ENCODE results near the gene TSPOAP1.

The TSPOAP1 gene

DNA sequence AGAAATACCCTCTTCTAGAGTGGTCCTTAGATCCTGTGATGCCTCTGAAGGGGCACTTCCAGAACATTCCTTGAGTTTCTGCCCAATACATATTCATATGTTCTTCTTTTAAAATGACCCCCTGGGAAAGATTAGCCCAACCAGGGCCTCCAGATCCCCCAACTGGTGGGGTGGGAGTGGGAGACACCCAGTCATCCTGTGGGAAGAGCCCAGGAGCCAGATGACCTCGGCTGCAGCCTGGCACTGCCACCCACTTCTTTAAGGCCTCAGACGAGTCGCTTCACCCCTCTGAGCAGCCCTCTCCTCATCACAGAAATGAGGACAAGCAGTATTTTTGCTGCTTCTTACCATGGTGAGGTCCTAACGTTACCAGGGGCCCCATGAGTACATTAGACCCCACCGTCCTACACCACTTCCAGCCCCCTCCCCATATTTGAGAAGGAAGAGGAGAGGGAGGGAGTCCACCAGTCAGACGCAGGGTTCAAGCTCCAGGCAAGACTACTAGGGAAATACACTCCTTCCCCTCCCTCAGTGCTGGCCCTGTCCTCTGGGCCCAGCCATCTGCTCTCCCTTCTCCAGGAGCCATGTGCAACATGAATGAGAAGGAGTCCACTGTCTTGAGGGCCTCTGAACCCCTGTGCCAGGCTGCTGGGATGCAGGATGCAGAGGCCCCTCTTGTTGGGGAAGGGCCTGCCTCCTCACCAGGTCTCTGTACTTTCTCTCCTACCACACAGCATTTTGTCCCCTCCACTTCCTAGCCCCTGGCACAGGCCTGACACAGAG is 59.6 kb downstream of the TSPOAP1 start:
- Histone ChIP-seq H3K4me1 (ENCODE audit: control insufficient read depth, insufficient read depth, low read length) (no peaks in the 10 kb centered on the region), H3K9ac (ENCODE audit: low read depth, low read length) (no peak overlapping the region), H3K27me3 (ENCODE audit: control insufficient read depth, insufficient read depth, low read length) (peaks cover 9% of the 10 kb centered on the region), H3K4me3 (ENCODE audit: low read depth, low read length) (no peak overlapping the region), H3K36me3 (ENCODE audit: control insufficient read depth, insufficient read depth, low read length) (no peaks in the 10 kb centered on the region), H3K9me3 (ENCODE audit: control insufficient read depth, insufficient read depth, low read length) (no peaks in the 10 kb centered on the region)

- H3K9me3 ChIP-seq (ENCODE audit: control insufficient read depth, insufficient read depth, low read length): no peaks in the 10 kb centered on the region
Observed at GRCh38 chr17:58268326-58268725, 60.3 kb downstream of the TSPOAP1 start.

DNA sequence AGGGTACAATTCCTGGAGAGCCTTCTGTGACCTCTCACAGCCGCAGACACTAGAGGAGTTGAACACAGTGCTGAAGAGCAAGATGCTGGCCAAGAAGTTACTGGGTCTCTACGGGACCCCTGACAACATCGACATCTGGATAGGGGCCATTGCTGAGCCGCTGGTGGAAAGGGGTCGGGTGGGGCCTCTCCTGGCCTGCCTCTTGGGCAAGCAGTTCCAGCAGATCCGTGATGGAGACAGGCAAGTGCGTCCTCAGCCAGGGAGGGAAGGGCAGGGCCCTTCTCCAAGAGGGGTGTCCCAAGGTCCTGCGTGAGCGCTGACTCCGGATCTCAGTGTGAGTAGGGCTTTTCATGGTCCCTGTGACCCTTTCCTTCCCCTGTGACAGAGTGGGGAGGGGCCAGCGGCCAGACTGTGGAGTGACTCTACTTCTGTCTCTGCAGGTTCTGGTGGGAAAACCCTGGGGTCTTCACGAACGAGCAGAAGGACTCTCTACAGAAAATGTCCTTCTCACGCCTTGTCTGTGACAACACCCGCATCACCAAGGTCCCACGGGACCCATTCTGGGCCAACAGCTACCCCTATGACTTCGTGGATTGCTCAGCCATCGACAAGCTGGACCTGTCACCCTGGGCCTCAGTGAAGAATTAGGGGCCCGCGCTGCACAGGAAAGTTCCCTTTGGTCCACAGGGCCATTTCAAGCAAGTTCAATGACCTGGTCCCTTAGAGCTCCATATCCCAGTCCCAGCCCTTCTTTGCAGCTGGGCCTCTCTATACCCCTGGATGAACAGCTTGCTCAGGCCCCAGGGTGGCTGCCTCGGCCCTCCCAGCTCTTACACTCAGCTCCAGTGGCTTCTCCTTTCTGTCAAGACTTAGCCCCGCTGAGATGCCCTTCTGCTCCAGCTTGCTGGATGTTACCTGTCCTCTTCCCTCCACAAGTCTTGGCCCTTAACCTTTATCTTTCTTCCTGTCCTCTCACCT is 61.0 kb downstream of the TSPOAP1 start:
- no peaks in the 10 kb centered on the region for H3K4me1 ChIP-seq (ENCODE audit: control insufficient read depth, insufficient read depth, low read length)
- no peaks in the 10 kb centered on the region for H3K9me3 ChIP-seq (ENCODE audit: control insufficient read depth, insufficient read depth, low read length)
- no peak overlapping the region for H3K9ac ChIP-seq (ENCODE audit: low read depth, low read length)
- H3K27me3 ChIP-seq (ENCODE audit: control insufficient read depth, insufficient read depth, low read length): peaks cover 9% of the 10 kb centered on the region
- H3K4me3 ChIP-seq (ENCODE audit: low read depth, low read length): no peak overlapping the region
- no peaks in the 10 kb centered on the region for H3K36me3 ChIP-seq (ENCODE audit: control insufficient read depth, insufficient read depth, low read length)

More at GRCh38 chr17:58268326-58268725, 60.3 kb downstream of the TSPOAP1 start:
- H3K27me3 ChIP-seq (ENCODE audit: control insufficient read depth, insufficient read depth, low read length): peaks cover 9% of the 10 kb centered on the region
- no peak overlapping the region for H3K9ac ChIP-seq (ENCODE audit: low read depth, low read length)
- H3K4me3 ChIP-seq (ENCODE audit: low read depth, low read length): no peak overlapping the region
- H3K36me3 ChIP-seq (ENCODE audit: control insufficient read depth, insufficient read depth, low read length): no peaks in the 10 kb centered on the region
- no peaks in the 10 kb centered on the region for H3K4me1 ChIP-seq (ENCODE audit: control insufficient read depth, insufficient read depth, low read length)

DNA sequence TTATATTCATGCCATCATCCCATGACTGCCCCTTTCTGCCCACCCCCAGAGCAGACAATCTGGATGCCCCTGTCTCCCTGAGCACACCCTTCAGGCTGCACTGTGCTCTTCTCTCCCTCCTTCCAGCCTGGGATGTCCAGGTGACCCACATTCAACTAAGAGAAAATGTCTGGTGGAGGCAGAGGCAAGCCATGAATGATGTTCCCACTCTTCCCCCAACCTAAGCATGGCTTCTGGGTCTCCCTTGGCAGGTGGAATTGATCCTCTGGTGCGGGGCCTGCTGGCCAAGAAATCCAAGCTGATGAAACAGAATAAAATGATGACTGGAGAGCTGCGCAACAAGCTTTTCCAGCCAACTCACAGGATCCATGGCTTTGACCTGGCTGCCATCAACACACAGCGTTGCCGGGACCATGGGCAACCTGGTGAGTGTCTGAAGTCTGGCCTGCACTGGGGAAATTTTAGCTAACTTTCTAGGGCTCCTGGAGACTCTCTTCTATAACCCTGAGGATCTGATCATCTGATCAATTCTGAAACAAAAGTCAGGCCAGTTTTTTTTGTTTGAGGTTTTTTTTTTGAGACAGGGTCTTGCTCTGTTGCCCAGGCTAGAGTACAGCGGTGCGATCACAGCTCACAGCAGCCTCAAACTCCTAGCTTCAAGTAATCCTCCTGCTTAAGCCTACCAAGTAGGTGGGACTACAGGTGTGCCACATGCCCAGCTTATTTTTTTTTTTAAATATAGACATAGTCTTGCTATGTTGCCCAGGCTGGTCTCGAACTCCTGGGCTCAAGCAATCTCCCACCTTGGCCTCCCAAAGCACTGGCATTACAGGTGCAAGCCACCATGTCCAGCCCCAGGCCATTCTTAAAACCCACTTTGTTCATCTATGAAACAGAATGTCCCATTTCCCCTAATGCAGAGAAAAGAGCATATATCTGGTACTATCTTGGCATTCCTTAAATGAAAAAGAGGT is 62.4 kb downstream of the TSPOAP1 start:
- no peak overlapping the region for H3K9ac ChIP-seq (ENCODE audit: low read depth, low read length)
- H3K9me3 ChIP-seq (ENCODE audit: control insufficient read depth, insufficient read depth, low read length): no peaks in the 10 kb centered on the region
- no peak overlapping the region for H3K4me3 ChIP-seq (ENCODE audit: low read depth, low read length)
- H3K36me3 ChIP-seq (ENCODE audit: control insufficient read depth, insufficient read depth, low read length): no peaks in the 10 kb centered on the region
- H3K4me1 ChIP-seq (ENCODE audit: control insufficient read depth, insufficient read depth, low read length): no peaks in the 10 kb centered on the region
- peaks cover 17% of the 10 kb centered on the region for H3K27me3 ChIP-seq (ENCODE audit: control insufficient read depth, insufficient read depth, low read length)

- Histone ChIP-seq H3K9me3 (ENCODE audit: control insufficient read depth, insufficient read depth, low read length) (no peaks in the 10 kb centered on the region), H3K36me3 (ENCODE audit: control insufficient read depth, insufficient read depth, low read length) (no peaks in the 10 kb centered on the region), H3K27me3 (ENCODE audit: control insufficient read depth, insufficient read depth, low read length) (peaks cover 21% of the 10 kb centered on the region), H3K9ac (ENCODE audit: low read depth, low read length) (no peak overlapping the region), H3K4me3 (ENCODE audit: low read depth, low read length) (no peak overlapping the region), H3K4me1 (ENCODE audit: control insufficient read depth, insufficient read depth, low read length) (no peaks in the 10 kb centered on the region)
Observed at GRCh38 chr17:58265271-58265670, 63.3 kb downstream of the TSPOAP1 start.

DNA sequence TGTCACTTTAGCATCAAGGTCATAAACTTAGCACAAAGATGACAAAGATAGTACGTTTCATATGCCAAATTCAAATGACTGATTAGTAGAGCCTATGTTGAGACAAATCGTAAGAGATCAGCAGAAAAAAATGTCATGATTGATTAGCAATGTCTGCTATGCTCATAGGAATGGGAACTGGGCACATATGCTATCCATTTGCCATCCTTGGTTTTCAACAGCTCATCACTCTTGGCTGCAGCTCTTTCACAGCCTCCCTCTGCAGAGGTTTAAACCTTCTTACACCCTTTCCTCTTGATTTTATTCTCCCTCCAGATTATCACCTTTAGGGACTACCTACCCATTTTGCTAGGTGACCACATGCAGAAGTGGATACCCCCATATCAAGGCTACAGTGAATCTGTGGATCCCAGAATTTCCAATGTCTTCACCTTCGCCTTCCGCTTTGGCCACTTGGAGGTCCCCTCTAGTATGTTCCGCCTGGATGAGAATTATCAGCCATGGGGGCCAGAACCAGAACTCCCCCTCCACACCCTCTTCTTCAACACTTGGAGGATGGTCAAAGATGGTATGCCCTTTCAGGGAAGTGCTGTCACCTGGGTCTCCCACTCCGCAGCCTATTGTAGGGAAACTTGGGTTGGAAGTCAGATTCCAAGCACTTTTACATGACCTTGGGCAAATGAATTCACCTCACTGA is 64.0 kb downstream of the TSPOAP1 start:
- Histone ChIP-seq H3K9ac (ENCODE audit: low read depth, low read length) (no peak overlapping the region), H3K27me3 (ENCODE audit: control insufficient read depth, insufficient read depth, low read length) (peaks cover 25% of the 10 kb centered on the region)

GRCh38 chr17:58263773-58264172 is 64.8 kb downstream of the TSPOAP1 start:
- no peak overlapping the region for H3K4me3 ChIP-seq (ENCODE audit: low read depth, low read length)
- H3K9me3 ChIP-seq (ENCODE audit: control insufficient read depth, insufficient read depth, low read length): no peaks in the 10 kb centered on the region
- H3K9ac ChIP-seq (ENCODE audit: low read depth, low read length): no peak overlapping the region
- no peaks in the 10 kb centered on the region for H3K4me1 ChIP-seq (ENCODE audit: control insufficient read depth, insufficient read depth, low read length)
- peaks cover 28% of the 10 kb centered on the region for H3K27me3 ChIP-seq (ENCODE audit: control insufficient read depth, insufficient read depth, low read length)
- no peaks in the 10 kb centered on the region for H3K36me3 ChIP-seq (ENCODE audit: control insufficient read depth, insufficient read depth, low read length)

More for the DNA sequence above, 64.0 kb downstream of the TSPOAP1 start:
- no peak overlapping the region for H3K4me3 ChIP-seq (ENCODE audit: low read depth, low read length)
- no peaks in the 10 kb centered on the region for H3K36me3 ChIP-seq (ENCODE audit: control insufficient read depth, insufficient read depth, low read length)
- H3K9me3 ChIP-seq (ENCODE audit: control insufficient read depth, insufficient read depth, low read length): no peaks in the 10 kb centered on the region
- no peaks in the 10 kb centered on the region for H3K4me1 ChIP-seq (ENCODE audit: control insufficient read depth, insufficient read depth, low read length)

- no peaks in the 10 kb centered on the region for H3K9me3 ChIP-seq (ENCODE audit: control insufficient read depth, insufficient read depth, low read length)
- H3K9ac ChIP-seq (ENCODE audit: low read depth, low read length): no peak overlapping the region
- no peaks in the 10 kb centered on the region for H3K36me3 ChIP-seq (ENCODE audit: control insufficient read depth, insufficient read depth, low read length)
- no peak overlapping the region for H3K4me3 ChIP-seq (ENCODE audit: low read depth, low read length)
- peaks cover 28% of the 10 kb centered on the region for H3K27me3 ChIP-seq (ENCODE audit: control insufficient read depth, insufficient read depth, low read length)
- H3K4me1 ChIP-seq (ENCODE audit: control insufficient read depth, insufficient read depth, low read length): no peaks in the 10 kb centered on the region
Observed at GRCh38 chr17:58262149-58262548, 66.4 kb downstream of the TSPOAP1 start.

- Histone ChIP-seq H3K4me1 (ENCODE audit: control insufficient read depth, insufficient read depth, low read length) (peaks cover 3% of the 10 kb centered on the region), H3K27me3 (ENCODE audit: control insufficient read depth, insufficient read depth, low read length) (peaks cover 45% of the 10 kb centered on the region), H3K36me3 (ENCODE audit: control insufficient read depth, insufficient read depth, low read length) (no peaks in the 10 kb centered on the region), H3K9ac (ENCODE audit: low read depth, low read length) (no peak overlapping the region), H3K4me3 (ENCODE audit: low read depth, low read length) (no peak overlapping the region), H3K9me3 (ENCODE audit: control insufficient read depth, insufficient read depth, low read length) (peaks cover 5% of the 10 kb centered on the region)
Observed at GRCh38 chr17:58254803-58255202, 73.8 kb downstream of the TSPOAP1 start.

GRCh38 chr17:58253082-58253481 is 75.5 kb downstream of the TSPOAP1 start:
- H3K4me3 ChIP-seq (ENCODE audit: low read depth, low read length): no peak overlapping the region
- no peak overlapping the region for H3K9ac ChIP-seq (ENCODE audit: low read depth, low read length)
- H3K9me3 ChIP-seq (ENCODE audit: control insufficient read depth, insufficient read depth, low read length): peaks cover 5% of the 10 kb centered on the region
- peaks cover 3% of the 10 kb centered on the region for H3K4me1 ChIP-seq (ENCODE audit: control insufficient read depth, insufficient read depth, low read length)
- no peaks in the 10 kb centered on the region for H3K36me3 ChIP-seq (ENCODE audit: control insufficient read depth, insufficient read depth, low read length)
- H3K27me3 ChIP-seq (ENCODE audit: control insufficient read depth, insufficient read depth, low read length): peaks cover 58% of the 10 kb centered on the region
